ENCODE measurements around the gene HEATR5A. TPM values are rescaled to one million over a fixed set of nuclear protein-coding genes. Genes with fewer than 3 reads are reported as not detected.
"Not testable (repeated sequence)": the region's sequence is repeated elsewhere in the genome, so short reads cannot be mapped to it uniquely, and the experiment has no call there.

HEATR5A gene
- total RNA-seq, 2 donors from 2014 or later: 31.7 to 36.4 TPM

DNA sequence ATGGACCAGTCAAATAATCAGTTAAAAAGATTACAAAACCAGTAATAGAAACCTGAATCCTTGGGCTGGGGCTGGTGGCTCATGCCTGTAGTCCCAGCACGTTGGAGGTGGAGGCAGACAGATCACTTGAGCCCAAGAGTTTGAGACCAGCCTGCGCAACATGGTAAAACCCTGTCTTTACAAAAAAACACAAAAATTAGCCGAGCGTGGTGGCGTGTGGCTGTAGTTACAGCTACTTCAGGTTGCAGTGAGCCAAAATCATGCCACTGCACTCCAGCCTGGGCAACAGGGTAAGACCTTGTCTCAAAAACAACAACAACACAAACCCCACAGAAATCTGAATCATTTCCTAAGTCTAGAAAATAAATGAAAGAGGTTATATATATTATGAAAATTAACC, 100.6 kb downstream of the HEATR5A start:
- H3K4me3 Mint-ChIP-seq: no peak overlapping the region
- no peaks in the 10 kb centered on the region for H3K4me1 ChIP-seq (ENCODE audit: control insufficient read depth, insufficient read depth, low read length)
- no peaks in the 10 kb centered on the region for H3K27me3 Mint-ChIP-seq (ENCODE audit: insufficient read depth)
- no peak for TF ChIP-seq CTCF (conservative IDR thresholded peaks at IDR 0.05)
- no peaks in the 10 kb centered on the region for H3K9me3 ChIP-seq (ENCODE audit: control insufficient read depth, low read length)
- peaks cover 16% of the 10 kb centered on the region for H3K36me3 ChIP-seq (ENCODE audit: control insufficient read depth, insufficient read depth, low read length)
- no peak overlapping the region for H3K27ac ChIP-seq (ENCODE audit: low read depth, low read length)
- no peaks in the 10 kb centered on the region for H3K27me3 ChIP-seq (ENCODE audit: control insufficient read depth, insufficient read depth, low read length, poor library complexity, severe bottlenecking)
- no peak overlapping the region for H3K9ac ChIP-seq (ENCODE audit: extremely low read depth, low read length, poor library complexity, severe bottlenecking)
- H3K4me3 ChIP-seq (ENCODE audit: low read length): no peak overlapping the region
- H3K36me3 Mint-ChIP-seq (ENCODE audit: low read depth): peaks cover 20% of the 10 kb centered on the region
- 96 to 97% methylated on average over 5 of the region's 5 CpGs for WGBS, 2 experiments (ENCODE audit: insufficient coverage in 1 of 2, insufficient read length in 1 of 2)
- no peak for DNase-seq
- H3K27ac Mint-ChIP-seq: no peak overlapping the region
- no peaks in the 10 kb centered on the region for H3K4me1 Mint-ChIP-seq
- H3K9me3 Mint-ChIP-seq: no peaks in the 10 kb centered on the region

- no peaks in the 10 kb centered on the region for H3K4me1 Mint-ChIP-seq
- Histone ChIP-seq H3K27ac (ENCODE audit: low read depth, low read length) (no peak overlapping the region), H3K36me3 (ENCODE audit: control insufficient read depth, insufficient read depth, low read length) (peaks cover 40% of the 10 kb centered on the region), H3K27me3 (ENCODE audit: control insufficient read depth, insufficient read depth, low read length, poor library complexity, severe bottlenecking) (no peaks in the 10 kb centered on the region), H3K9me3 (ENCODE audit: control insufficient read depth, low read length) (no peaks in the 10 kb centered on the region), H3K4me3 (ENCODE audit: low read length) (no peak overlapping the region), H3K9ac (ENCODE audit: extremely low read depth, low read length, poor library complexity, severe bottlenecking) (no peak overlapping the region), H3K4me1 (ENCODE audit: control insufficient read depth, insufficient read depth, low read length) (no peaks in the 10 kb centered on the region)
- no peaks in the 10 kb centered on the region for H3K9me3 Mint-ChIP-seq
- peaks cover 53% of the 10 kb centered on the region for H3K36me3 Mint-ChIP-seq (ENCODE audit: low read depth)
- H3K27me3 Mint-ChIP-seq (ENCODE audit: insufficient read depth): no peaks in the 10 kb centered on the region
- no peak overlapping the region for H3K4me3 Mint-ChIP-seq
- no peak for DNase-seq
- no peak for TF ChIP-seq CTCF (conservative IDR thresholded peaks at IDR 0.05)
- WGBS, 2 experiments (ENCODE audit: insufficient coverage in 1 of 2, insufficient read length in 1 of 2): 89 to 100% methylated on average over 1 of the region's 1 CpG
- H3K27ac Mint-ChIP-seq: no peak overlapping the region
Observed at GRCh38 chr14:31312934-31313333, 107.4 kb downstream of the HEATR5A start.

GRCh38 chr14:31312370-31312769, 108.0 kb downstream of the HEATR5A start:
- not testable (repeated sequence) for H3K9me3 Mint-ChIP-seq; H3K4me1 Mint-ChIP-seq; H3K9ac ChIP-seq (ENCODE audit: extremely low read depth, low read length, poor library complexity, severe bottlenecking); H3K9me3 ChIP-seq (ENCODE audit: control insufficient read depth, low read length); H3K4me1 ChIP-seq (ENCODE audit: control insufficient read depth, insufficient read depth, low read length); H3K27me3 ChIP-seq (ENCODE audit: control insufficient read depth, insufficient read depth, low read length, poor library complexity, severe bottlenecking); H3K27ac ChIP-seq (ENCODE audit: low read depth, low read length); H3K27me3 Mint-ChIP-seq (ENCODE audit: insufficient read depth); H3K4me3 ChIP-seq (ENCODE audit: low read length); DNase-seq; H3K27ac Mint-ChIP-seq; H3K4me3 Mint-ChIP-seq
- H3K36me3 Mint-ChIP-seq (ENCODE audit: low read depth): peaks cover 48% of the 10 kb centered on the region
- 92 to 96% methylated on average over 2 to 6 of the region's 6 CpGs for WGBS, 2 experiments (ENCODE audit: insufficient coverage in 1 of 2, insufficient read length in 1 of 2)
- H3K36me3 ChIP-seq (ENCODE audit: control insufficient read depth, insufficient read depth, low read length): peaks cover 41% of the 10 kb centered on the region

- WGBS, 2 experiments (ENCODE audit: insufficient coverage in 1 of 2, insufficient read length in 1 of 2): 87% methylated on average over 3 of the region's 3 CpGs; no CpG with 5 or more reads in 1 of the 2 experiments
- H3K4me3 Mint-ChIP-seq: no peak overlapping the region
- H3K9me3 Mint-ChIP-seq: no peaks in the 10 kb centered on the region
- TF ChIP-seq CTCF (conservative IDR thresholded peaks at IDR 0.05): no peak
- H3K4me1 Mint-ChIP-seq: no peaks in the 10 kb centered on the region
- no peaks in the 10 kb centered on the region for H3K9me3 ChIP-seq (ENCODE audit: control insufficient read depth, low read length)
- peaks cover 45% of the 10 kb centered on the region for H3K36me3 Mint-ChIP-seq (ENCODE audit: low read depth)
- peaks cover 52% of the 10 kb centered on the region for H3K36me3 ChIP-seq (ENCODE audit: control insufficient read depth, insufficient read depth, low read length)
- no peaks in the 10 kb centered on the region for H3K27me3 Mint-ChIP-seq (ENCODE audit: insufficient read depth)
- no peak overlapping the region for H3K27ac Mint-ChIP-seq
- H3K27ac ChIP-seq (ENCODE audit: low read depth, low read length): no peak overlapping the region
- no peak overlapping the region for H3K4me3 ChIP-seq (ENCODE audit: low read length)
- no peak overlapping the region for H3K9ac ChIP-seq (ENCODE audit: extremely low read depth, low read length, poor library complexity, severe bottlenecking)
- no peaks in the 10 kb centered on the region for H3K27me3 ChIP-seq (ENCODE audit: control insufficient read depth, insufficient read depth, low read length, poor library complexity, severe bottlenecking)
- H3K4me1 ChIP-seq (ENCODE audit: control insufficient read depth, insufficient read depth, low read length): no peaks in the 10 kb centered on the region
- DNase-seq: no peak
Observed at GRCh38 chr14:31307618-31308017, 112.7 kb downstream of the HEATR5A start.

All from endodermal cell (in vitro differentiated cells).